ENCODE data around the gene LRRC57. TPM values are rescaled to one million over a fixed set of nuclear protein-coding genes. Genes with fewer than 3 reads are reported as not detected.

LRRC57 gene
- total RNA-seq = 24.1 and 27.7 TPM in 2 replicates

GRCh38 chr15:42548249-42549031 is at the start of gene LRRC57, which contains the start of gene HAUS2:
Gene LRRC57 (minus strand): TSS chr15:42548793. CDS start chr15:42548434, 359 bp downstream.
Gene HAUS2 (plus strand): TSS chr15:42548838. CDS start chr15:42548873, 35 bp downstream.

GRCh38 chr15:42575188-42576039 is 26.8 kb upstream of the LRRC57 start, which contains the start of gene STARD9:
Gene STARD9 (plus strand): TSS chr15:42575606. CDS start chr15:42575716, 110 bp downstream.

GRCh38 chr15:42495361-42496212 is 53.0 kb downstream of the LRRC57 start, which contains the start of gene SNAP23:
Gene SNAP23 (plus strand): TSS chr15:42495634. CDS start chr15:42511847, 16,213 bp downstream.

GRCh38 chr15:42490671-42491538 is 57.7 kb downstream of the LRRC57 start, which contains the start of gene ZNF106:
Gene ZNF106 (minus strand): TSS chr15:42491141. CDS start chr15:42472289, 18,852 bp downstream.

Other genes starting within 250 kb of the LRRC57 start
- gene CAPN3, start 189.3 kb downstream of the LRRC57 start, total RNA-seq = 0.43 and 5.5 TPM in 2 replicates
- 37.6 and 37.9 TPM in 2 replicates for gene ZNF106, start 57.7 kb downstream of the LRRC57 start, total RNA-seq
- 36.2 and 86.5 TPM in 2 replicates for gene SNAP23, start 53.2 kb downstream of the LRRC57 start, total RNA-seq
- 37.4 and 50.1 TPM in 2 replicates for gene HAUS2, start within 50 bp of the LRRC57 start, total RNA-seq
- gene STARD9, start 26.8 kb upstream of the LRRC57 start, total RNA-seq = 0.43 and 2.4 TPM in 2 replicates
- 10.9 and 19.0 TPM in 2 replicates for gene CDAN1, start 188.3 kb upstream of the LRRC57 start, total RNA-seq

Data from tracheal epithelial cell (primary cell).